Measurements from ENCODE around the gene EIF2D.
"Not testable (repeated sequence)": the region's sequence is repeated elsewhere in the genome, so short reads cannot be mapped to it uniquely, and the experiment has no call there.

EIF2D gene

DNA sequence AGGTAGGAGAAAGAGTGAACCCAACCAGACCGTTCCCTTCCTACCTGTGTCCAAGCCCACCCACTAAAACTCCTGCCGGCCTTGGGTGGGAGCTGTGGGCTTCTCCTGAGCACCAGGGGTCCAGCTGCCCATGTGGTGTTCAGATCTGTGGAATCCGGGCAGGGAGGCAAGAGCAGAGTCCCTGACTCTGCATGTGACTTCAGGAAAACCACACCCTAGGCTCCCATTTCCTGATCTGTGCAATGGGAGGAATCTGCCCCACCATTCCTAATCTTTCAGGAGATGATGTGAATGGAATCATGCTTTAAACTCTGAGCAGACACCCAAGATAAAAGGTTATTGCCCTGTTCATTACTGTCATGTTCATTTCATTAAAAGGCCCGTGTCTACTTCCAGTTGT, 27.6 kb downstream of the EIF2D start:
- H3K4me3 Mint-ChIP-seq = no peak overlapping the region
- H3K27me3 Mint-ChIP-seq = no peaks in the 10 kb centered on the region
- no peaks in the 10 kb centered on the region for H3K9me3 Mint-ChIP-seq (ENCODE audit: low read depth)
- peak overlapping the region; percentile 78 for H3K27ac Mint-ChIP-seq
- H3K4me1 Mint-ChIP-seq (ENCODE audit: low read depth) = peaks cover 79% of the 10 kb centered on the region
- H3K36me3 Mint-ChIP-seq = peaks cover 10% of the 10 kb centered on the region

DNA sequence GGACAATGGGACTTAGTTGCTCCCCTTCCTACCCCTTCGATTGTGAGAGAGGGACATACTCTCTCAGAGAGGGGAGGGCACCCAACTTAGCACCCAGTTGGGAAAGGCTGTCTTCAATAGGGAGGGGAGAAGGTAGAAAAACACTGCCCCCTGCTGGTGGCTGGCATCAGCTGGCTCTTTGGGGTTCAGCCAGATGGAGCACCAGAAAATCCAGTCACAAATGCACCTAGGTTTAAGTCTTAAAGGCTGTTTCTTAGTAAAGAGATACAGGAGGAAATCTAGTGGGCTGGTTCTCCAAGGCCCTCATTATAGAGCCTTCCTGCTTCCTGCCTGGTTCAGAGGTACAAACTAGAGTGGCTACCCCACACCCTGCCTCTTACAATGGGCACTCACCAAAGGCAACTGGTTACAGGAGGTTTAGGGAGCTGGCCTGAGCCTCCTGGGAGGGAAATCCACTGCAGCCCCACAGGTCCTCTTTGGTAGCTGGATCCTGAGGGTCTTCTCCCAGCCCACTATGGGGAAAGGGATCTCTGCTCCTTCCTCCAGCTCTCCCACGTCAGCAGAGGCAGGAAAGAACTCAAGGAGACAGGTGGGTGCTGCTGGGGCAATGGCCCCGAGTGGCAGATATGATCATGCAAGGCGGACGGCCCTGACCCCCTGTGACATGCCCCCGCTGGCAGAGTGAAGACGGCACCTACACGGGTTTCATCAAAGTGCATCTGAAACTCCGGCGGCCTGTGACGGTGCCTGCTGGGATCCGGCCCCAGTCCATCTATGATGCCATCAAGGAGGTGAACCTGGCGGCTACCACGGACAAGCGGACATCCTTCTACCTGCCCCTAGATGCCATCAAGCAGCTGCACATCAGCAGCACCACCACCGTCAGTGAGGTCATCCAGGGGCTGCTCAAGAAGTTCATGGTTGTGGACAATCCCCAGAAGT, 28.3 kb downstream of the EIF2D start:
- Mint-ChIP-seq H3K36me3 (peaks cover 10% of the 10 kb centered on the region), H3K4me1 (ENCODE audit: low read depth) (peaks cover 79% of the 10 kb centered on the region), H3K27ac (peak overlapping the region; percentile 100), H3K4me3 (peak overlapping the region; percentile 84), H3K27me3 (no peaks in the 10 kb centered on the region), H3K9me3 (ENCODE audit: low read depth) (no peaks in the 10 kb centered on the region)

DNA sequence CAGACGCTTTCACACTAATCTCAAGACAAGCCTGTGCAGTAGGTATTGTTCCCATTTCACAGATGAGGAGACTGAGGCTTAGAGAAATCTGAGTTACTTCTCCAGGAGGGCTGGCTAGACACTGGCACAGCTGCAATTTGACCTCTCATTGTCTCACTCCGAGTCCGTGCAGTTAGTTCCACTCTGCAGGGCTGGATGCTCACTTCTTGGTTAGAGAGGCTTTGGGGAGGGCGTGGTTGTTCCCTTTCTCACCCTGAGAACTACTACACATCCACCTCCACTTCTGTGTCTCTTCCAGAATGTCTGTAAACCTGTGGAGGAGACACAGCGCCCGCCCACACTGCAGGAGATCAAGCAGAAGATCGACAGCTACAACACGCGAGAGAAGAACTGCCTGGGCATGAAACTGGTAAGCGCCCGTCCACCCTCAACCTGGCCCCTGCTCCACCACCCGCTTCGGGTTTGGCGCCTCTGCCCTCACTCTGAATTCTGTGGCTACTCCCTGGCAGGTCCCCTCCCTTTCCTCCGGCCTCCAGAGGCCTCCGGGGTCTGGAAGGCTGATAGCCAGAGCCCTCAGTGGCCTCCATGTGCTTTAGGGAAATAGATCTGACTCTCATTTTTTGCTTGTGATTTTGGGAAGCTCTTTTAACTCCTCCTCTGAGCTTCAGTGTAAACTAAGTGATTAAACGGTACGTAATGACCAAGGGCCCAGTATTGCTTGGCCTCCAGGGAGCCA, 29.1 kb downstream of the EIF2D start:
- Mint-ChIP-seq H3K36me3 (peaks cover 14% of the 10 kb centered on the region), H3K4me3 (peak overlapping the region; percentile 84), H3K9me3 (ENCODE audit: low read depth) (no peaks in the 10 kb centered on the region), H3K27me3 (no peaks in the 10 kb centered on the region), H3K4me1 (ENCODE audit: low read depth) (peaks cover 80% of the 10 kb centered on the region), H3K27ac (peak overlapping the region; percentile 100)

GRCh38 chr1:206582537-206582936, 29.7 kb downstream of the EIF2D start:
- Mint-ChIP-seq H3K4me3 (peak overlapping the region; percentile 84), H3K27ac (peak overlapping the region; percentile 100), H3K4me1 (ENCODE audit: low read depth) (peaks cover 80% of the 10 kb centered on the region), H3K27me3 (no peaks in the 10 kb centered on the region), H3K36me3 (peaks cover 15% of the 10 kb centered on the region), H3K9me3 (ENCODE audit: low read depth) (no peaks in the 10 kb centered on the region)

- H3K27ac Mint-ChIP-seq = peak overlapping the region; percentile 100
- H3K36me3 Mint-ChIP-seq = peaks cover 20% of the 10 kb centered on the region
- peak overlapping the region; percentile 84 for H3K4me3 Mint-ChIP-seq
- no peaks in the 10 kb centered on the region for H3K27me3 Mint-ChIP-seq
- H3K4me1 Mint-ChIP-seq (ENCODE audit: low read depth) = peaks cover 83% of the 10 kb centered on the region
- H3K9me3 Mint-ChIP-seq (ENCODE audit: low read depth) = no peaks in the 10 kb centered on the region
Observed at GRCh38 chr1:206581571-206581981, 30.7 kb downstream of the EIF2D start.

DNA sequence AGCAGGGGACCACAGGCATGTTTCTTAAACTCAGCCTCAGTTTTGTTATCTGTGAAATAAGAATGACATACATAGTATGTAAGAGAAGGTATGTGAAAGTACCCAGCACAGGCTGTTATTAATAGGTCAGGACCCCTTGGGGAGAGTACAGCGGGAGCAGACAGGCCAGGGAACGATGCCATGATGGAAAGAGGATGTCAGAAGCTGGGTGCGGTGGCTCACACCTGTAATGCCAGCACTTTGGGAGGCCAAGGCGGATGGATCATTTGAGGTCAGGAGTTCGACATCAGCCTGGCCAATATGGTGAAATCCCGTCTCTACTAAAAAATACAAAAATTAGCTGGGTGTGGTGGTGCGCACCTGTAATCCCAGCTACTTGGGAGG, 31.2 kb downstream of the EIF2D start:
- Mint-ChIP-seq H3K36me3 (peaks cover 20% of the 10 kb centered on the region), H3K4me1 (ENCODE audit: low read depth) (peaks cover 85% of the 10 kb centered on the region), H3K4me3 (peak overlapping the region; percentile 84), H3K27ac (peak overlapping the region; percentile 100)
- H3K9me3 Mint-ChIP-seq (ENCODE audit: low read depth); H3K27me3 Mint-ChIP-seq: not testable (repeated sequence)

- Mint-ChIP-seq H3K4me1 (ENCODE audit: low read depth) (peaks cover 87% of the 10 kb centered on the region), H3K4me3 (peak overlapping the region; percentile 84), H3K27me3 (no peaks in the 10 kb centered on the region), H3K36me3 (peaks cover 20% of the 10 kb centered on the region), H3K9me3 (ENCODE audit: low read depth) (no peaks in the 10 kb centered on the region), H3K27ac (peak overlapping the region; percentile 100)
Observed at GRCh38 chr1:206580438-206581113, 31.7 kb downstream of the EIF2D start.

GRCh38 chr1:206579747-206580437, 32.4 kb downstream of the EIF2D start:
- H3K9me3 Mint-ChIP-seq (ENCODE audit: low read depth) = no peaks in the 10 kb centered on the region
- H3K27ac Mint-ChIP-seq = peak overlapping the region; percentile 100
- peaks cover 90% of the 10 kb centered on the region for H3K4me1 Mint-ChIP-seq (ENCODE audit: low read depth)
- H3K36me3 Mint-ChIP-seq = peaks cover 20% of the 10 kb centered on the region
- peak overlapping the region; percentile 84 for H3K4me3 Mint-ChIP-seq
- no peaks in the 10 kb centered on the region for H3K27me3 Mint-ChIP-seq

DNA sequence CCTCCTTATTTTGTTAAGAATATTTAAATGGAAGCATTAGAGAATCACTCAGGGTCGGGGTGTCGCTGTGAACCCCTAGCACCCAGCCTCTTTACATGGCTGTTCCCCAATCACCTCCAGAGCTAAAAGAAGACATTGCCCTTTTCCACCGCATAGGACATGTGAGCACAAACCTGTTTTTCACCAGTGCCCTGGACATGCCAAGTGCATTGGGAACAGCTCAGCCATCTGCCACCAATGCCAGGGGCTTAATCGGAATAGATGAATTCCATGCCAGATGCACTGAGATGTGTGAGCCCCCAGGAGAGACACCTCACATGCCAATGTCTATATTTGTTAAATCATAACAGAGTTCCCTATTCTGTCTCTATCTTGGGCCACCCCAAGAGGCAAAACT, 33.3 kb downstream of the EIF2D start:
- Mint-ChIP-seq H3K4me3 (peak overlapping the region; percentile 84), H3K27ac (peak overlapping the region; percentile 100), H3K9me3 (ENCODE audit: low read depth) (no peaks in the 10 kb centered on the region), H3K36me3 (peaks cover 23% of the 10 kb centered on the region), H3K4me1 (ENCODE audit: low read depth) (peaks cover 97% of the 10 kb centered on the region), H3K27me3 (no peaks in the 10 kb centered on the region)

- Mint-ChIP-seq H3K4me1 (ENCODE audit: low read depth) (peaks cover 99% of the 10 kb centered on the region), H3K27me3 (no peaks in the 10 kb centered on the region), H3K4me3 (peak overlapping the region; percentile 84), H3K9me3 (ENCODE audit: low read depth) (no peaks in the 10 kb centered on the region), H3K27ac (peak overlapping the region; percentile 100), H3K36me3 (peaks cover 27% of the 10 kb centered on the region)
Observed at GRCh38 chr1:206578068-206578977, 33.9 kb downstream of the EIF2D start.

- peak overlapping the region; percentile 100 for H3K27ac Mint-ChIP-seq
- peaks cover 33% of the 10 kb centered on the region for H3K36me3 Mint-ChIP-seq
- no peaks in the 10 kb centered on the region for H3K9me3 Mint-ChIP-seq (ENCODE audit: low read depth)
Observed at GRCh38 chr1:206577626-206578025, 34.6 kb downstream of the EIF2D start.

GRCh38 chr1:206575894-206576737, 36.1 kb downstream of the EIF2D start:
- H3K9me3 Mint-ChIP-seq (ENCODE audit: low read depth) = no peaks in the 10 kb centered on the region
- H3K36me3 Mint-ChIP-seq = peaks cover 42% of the 10 kb centered on the region
- H3K4me1 Mint-ChIP-seq (ENCODE audit: low read depth) = peaks cover 99% of the 10 kb centered on the region
- peak overlapping the region; percentile 100 for H3K27ac Mint-ChIP-seq
- H3K4me3 Mint-ChIP-seq = peak overlapping the region; percentile 85
- H3K27me3 Mint-ChIP-seq = no peaks in the 10 kb centered on the region

More at GRCh38 chr1:206577626-206578025, 34.6 kb downstream of the EIF2D start:
- H3K4me3 Mint-ChIP-seq = peak overlapping the region; percentile 84
- peaks cover 99% of the 10 kb centered on the region for H3K4me1 Mint-ChIP-seq (ENCODE audit: low read depth)
- H3K27me3 Mint-ChIP-seq = no peaks in the 10 kb centered on the region
